ENCODE measurements around the gene GJB4.

DNA sequence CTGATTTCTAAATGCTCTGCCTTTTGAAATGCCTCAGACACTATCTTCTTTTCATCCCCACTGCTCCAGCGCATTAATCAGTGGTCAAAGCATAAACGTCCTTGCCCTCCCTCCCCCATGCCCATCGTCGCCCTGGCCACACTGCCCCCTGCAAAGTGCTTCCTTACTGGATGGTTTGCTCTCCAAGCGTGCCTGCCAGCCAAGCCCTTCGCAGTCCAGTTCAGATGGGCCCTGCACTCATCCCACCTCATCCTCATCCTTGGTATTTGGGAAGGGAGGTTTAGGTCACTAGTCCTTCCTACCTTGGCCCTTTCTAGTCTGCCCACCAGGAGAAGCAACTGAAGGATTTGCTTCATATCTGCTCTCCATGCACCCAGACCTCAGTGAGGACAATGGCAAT, 36.4 kb downstream of the GJB4 start:
- no peak for TF ChIP-seq POLR2A (IDR thresholded peaks at IDR 0.05; ENCODE audit: low read depth, low read length)
- TF ChIP-seq SPI1 (IDR thresholded peaks at IDR 0.05; ENCODE audit: low read depth, low read length) = no peak
- no peak for TF ChIP-seq POLR2AphosphoS5 (IDR thresholded peaks at IDR 0.05; ENCODE audit: low read depth, low read length)
- TF ChIP-seq TAF1 (IDR thresholded peaks at IDR 0.05; ENCODE audit: low read depth, low read length) = no peak
- TF ChIP-seq POU2F2 (IDR thresholded peaks at IDR 0.05; ENCODE audit: low read depth, low read length) = no peak

All from GM12891 (cell line).